Kidney (tissue), 14 donors: ENCODE results near the gene PHLDB3. TPM values are rescaled to one million over a fixed set of nuclear protein-coding genes. Genes with fewer than 3 reads are reported as not detected.
"Not testable (repeated sequence)": the region's sequence is repeated elsewhere in the genome, so short reads cannot be mapped to it uniquely, and the experiment has no call there.

ENCODE experiments used
- DNase-seq, 5 donors: peaks; one replicate each; pipeline ENCODE4 v3.0.0-alpha.2; 2013 to 2020
- FAIRE-seq: peaks from 2 replicates; lab custom pipeline; 2012; peaks lifted over from hg19 to GRCh38; lab: Jason Lieb, UNC
- H3K27ac ChIP-seq, 2 donors: one replicate each; pipeline ENCODE4 v1.7.0; 2013; ENCODE audit warnings: low read depth in 2 of 2, low read length in 2 of 2, inconsistent platforms in 1 of 2
- H3K27me3 ChIP-seq: one replicate; pipeline ENCODE4 v1.7.1; 2013; ENCODE audit warnings: low read length, inconsistent platforms; ENCODE audit not compliant: control insufficient read depth, insufficient read depth
- H3K36me3 ChIP-seq, 3 donors: one replicate each; pipeline versions ENCODE4 v1.7.0 to v1.7.1; 2013; ENCODE audit warnings: low read length in 3 of 3, control low read depth in 1 of 3, inconsistent platforms in 1 of 3; ENCODE audit not compliant: insufficient read depth in 3 of 3, control insufficient read depth in 2 of 3
- H3K4me1 ChIP-seq, 3 donors: one replicate each; pipeline versions ENCODE4 v1.7.0 to v1.7.1; 2013; ENCODE audit warnings: low read length in 3 of 3, inconsistent platforms in 1 of 3, low read depth in 1 of 3; ENCODE audit not compliant: control insufficient read depth in 2 of 3, insufficient read depth in 2 of 3
- H3K4me3 ChIP-seq, 3 donors: one replicate each; pipeline versions ENCODE4 v1.7.0 to v1.8.1; 2013; ENCODE audit warnings: low read length in 3 of 3, control low read depth in 1 of 3, inconsistent platforms in 1 of 3
- H3K9ac ChIP-seq, 3 donors: one replicate each; pipeline versions ENCODE4 v1.7.0 to v1.7.1; 2013; ENCODE audit warnings: low read length in 3 of 3, control low read depth in 1 of 3, inconsistent platforms in 1 of 3
- H3K9me3 ChIP-seq, 3 donors: one replicate each; pipeline versions ENCODE4 v1.7.0 to v1.7.1; 2013; ENCODE audit warnings: low read length in 3 of 3, control low read depth in 1 of 3, inconsistent platforms in 1 of 3; ENCODE audit not compliant: control insufficient read depth in 2 of 3, insufficient read depth in 1 of 3
- intact Hi-C: fragments of 100-400 bp; cut with DNase I; formaldehyde crosslinking; loops from one replicate; pipeline ENCODE4 v1.11.1; 2022
- polyA plus RNA-seq: library from polyadenylated mRNA; stranded (reverse); fragments of 350-450 nt; fragmentation: Illumina TruSeq; extraction: RNeasy Lipid Tissue Mini Kit (QIAGEN cat#74804); gene quantifications from one replicate; pipeline ENCODE4 v1.2.3, GENCODE V29; 2014; ENCODE audit warnings: low read depth, low replicate concordance; ENCODE audit not compliant: insufficient read depth
- total RNA-seq: library from RNA; stranded (reverse); fragmentation: NEBNext Ultra II Directional; extraction: Animal tissue kit (Norgen Biotek cat#: 25700); gene quantifications from one replicate; pipeline ENCODE4 v1.2.1, GENCODE V29; 2021
- TF ChIP-seq, protein P1 (sequence below): IDR thresholded peaks from 3 replicates; pipeline ENCODE4 v1.5.1; 2012; ENCODE audit warnings: mild to moderate bottlenecking, moderate library complexity, borderline replicate concordance; ENCODE audit not compliant: insufficient read depth; ENCODE audit errors: extremely low read depth
- donor health status: control.
- donor health status: control.
- donor health status: control.
- donor health status: control.
- donor health status: control.
- donor health status: DM: yes; HTN: yes; CAD: no.
- donor health status: Normal renal cell carcinoma (clear cell type).

Gene PHLDB3
- total and polyA plus RNA-seq, 2 donors from 2014 or later, result 8.2 to 10.8 TPM

DNA sequence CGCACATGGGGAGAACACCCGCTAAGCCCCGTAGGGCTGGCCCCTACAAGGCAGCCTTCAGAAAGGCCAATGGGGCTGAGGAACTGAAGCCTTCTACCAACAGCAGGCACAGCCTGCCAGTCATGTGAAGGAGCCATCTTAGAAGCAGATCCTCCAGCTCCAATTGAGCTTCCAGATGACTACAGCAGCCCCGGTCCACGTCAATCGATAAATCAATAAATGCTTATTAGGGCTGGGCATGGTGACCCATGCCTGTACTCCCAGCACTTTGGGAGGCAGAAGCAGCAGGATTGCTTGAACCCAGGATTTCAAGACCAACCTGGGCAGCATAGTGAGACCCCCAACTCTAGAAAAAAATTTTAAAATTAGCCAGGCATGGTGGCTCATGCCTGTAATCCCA lies 66.8 kb downstream of the PHLDB3 start:
- no peak for DNase-seq
- intact Hi-C loops, result no loop called here
- Histone ChIP-seq H3K4me1 (peaks cover 0 to 2% (median 0%) of the 10 kb centered on the region in 3 donors), H3K27ac (no peak overlapping the region), H3K36me3 (no peaks in the 10 kb centered on the region), H3K9ac (no peak overlapping the region), H3K27me3 (no peaks in the 10 kb centered on the region), H3K4me3 (no peak overlapping the region), H3K9me3 (no peaks in the 10 kb centered on the region)
- no peak for FAIRE-seq
- TF ChIP-seq, protein P1, sequence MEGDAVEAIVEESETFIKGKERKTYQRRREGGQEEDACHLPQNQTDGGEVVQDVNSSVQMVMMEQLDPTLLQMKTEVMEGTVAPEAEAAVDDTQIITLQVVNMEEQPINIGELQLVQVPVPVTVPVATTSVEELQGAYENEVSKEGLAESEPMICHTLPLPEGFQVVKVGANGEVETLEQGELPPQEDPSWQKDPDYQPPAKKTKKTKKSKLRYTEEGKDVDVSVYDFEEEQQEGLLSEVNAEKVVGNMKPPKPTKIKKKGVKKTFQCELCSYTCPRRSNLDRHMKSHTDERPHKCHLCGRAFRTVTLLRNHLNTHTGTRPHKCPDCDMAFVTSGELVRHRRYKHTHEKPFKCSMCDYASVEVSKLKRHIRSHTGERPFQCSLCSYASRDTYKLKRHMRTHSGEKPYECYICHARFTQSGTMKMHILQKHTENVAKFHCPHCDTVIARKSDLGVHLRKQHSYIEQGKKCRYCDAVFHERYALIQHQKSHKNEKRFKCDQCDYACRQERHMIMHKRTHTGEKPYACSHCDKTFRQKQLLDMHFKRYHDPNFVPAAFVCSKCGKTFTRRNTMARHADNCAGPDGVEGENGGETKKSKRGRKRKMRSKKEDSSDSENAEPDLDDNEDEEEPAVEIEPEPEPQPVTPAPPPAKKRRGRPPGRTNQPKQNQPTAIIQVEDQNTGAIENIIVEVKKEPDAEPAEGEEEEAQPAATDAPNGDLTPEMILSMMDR, result no peak

DNA sequence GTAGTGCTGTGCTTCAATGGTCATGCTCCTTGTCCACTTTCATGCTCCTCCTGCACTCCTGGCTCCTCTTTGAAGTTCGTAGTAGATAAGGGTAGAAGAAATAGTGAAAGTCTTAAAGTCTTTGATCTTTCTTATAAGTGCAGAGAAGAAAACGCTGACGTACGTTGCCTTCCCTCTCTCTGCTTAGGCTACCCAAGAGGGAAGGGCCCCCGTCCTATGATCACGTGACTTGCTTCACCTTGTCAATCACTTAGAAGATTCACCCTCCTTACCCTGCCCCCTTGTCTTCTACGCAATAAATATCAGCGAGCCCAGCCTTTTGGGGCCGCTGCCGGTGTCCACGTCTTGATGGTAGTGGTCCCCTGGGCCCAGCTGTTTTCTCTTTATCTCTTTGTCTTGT lies 67.3 kb downstream of the PHLDB3 start:
- H3K4me3 ChIP-seq, H3K9ac ChIP-seq, H3K4me1 ChIP-seq, H3K36me3 ChIP-seq, intact Hi-C loops, H3K27me3 ChIP-seq, H3K27ac ChIP-seq, FAIRE-seq, DNase-seq, H3K9me3 ChIP-seq: not testable (repeated sequence)

DNA sequence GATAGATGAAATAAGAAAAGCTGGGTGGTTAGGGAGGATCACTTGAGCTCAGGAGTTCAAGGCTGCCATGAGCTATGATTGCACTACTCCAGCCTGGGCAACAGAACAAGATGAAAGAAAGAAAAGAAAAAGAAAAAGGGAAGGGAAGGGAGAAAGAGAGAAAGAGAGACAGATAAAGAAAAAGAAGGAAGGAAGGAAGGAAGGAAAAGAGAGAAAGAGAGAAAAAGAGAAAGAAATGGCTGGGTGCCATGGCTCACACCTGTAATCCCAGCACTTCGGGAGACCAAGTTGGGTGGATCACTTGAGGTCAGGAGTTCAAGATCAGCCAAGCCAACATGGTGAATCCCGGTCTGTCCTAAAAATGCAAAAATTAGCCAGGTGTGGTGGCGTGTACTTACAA lies 68.8 kb downstream of the PHLDB3 start:
- TF ChIP-seq, protein P1, result no peak
- H3K9me3 ChIP-seq, result no peaks in the 10 kb centered on the region
- no peak overlapping the region for H3K9ac ChIP-seq
- no peaks in the 10 kb centered on the region for H3K36me3 ChIP-seq
- H3K27me3 ChIP-seq, result no peaks in the 10 kb centered on the region
- FAIRE-seq (no peak), DNase-seq (no peak)
- H3K4me3 ChIP-seq, result no peak overlapping the region
- intact Hi-C loops, result no loop called here
- H3K27ac ChIP-seq, result no peak overlapping the region
- H3K4me1 ChIP-seq, result peaks cover 0 to 2% (median 0%) of the 10 kb centered on the region in 3 donors

DNA sequence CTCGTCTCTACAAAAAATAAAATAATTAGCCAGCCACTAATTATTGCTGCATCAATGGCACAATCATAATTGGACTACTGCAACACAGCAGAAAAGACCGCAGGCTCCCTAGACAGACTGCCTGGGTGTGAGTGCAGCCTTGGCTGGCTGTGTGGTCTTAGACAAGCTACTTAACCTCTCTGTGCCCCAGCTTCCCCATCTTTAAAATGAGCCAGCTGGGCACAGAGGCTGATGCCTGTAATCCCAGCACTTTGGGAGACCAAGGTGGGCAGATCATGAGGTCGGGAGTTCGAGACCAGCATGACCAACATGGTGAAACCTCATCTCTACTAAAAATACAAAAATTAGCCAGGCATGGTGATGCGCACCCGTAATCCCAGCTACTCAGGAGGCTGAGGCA lies 70.9 kb downstream of the PHLDB3 start:
- Histone ChIP-seq H3K4me3 (no peak overlapping the region), H3K27ac (no peak overlapping the region), H3K36me3 (no peaks in the 10 kb centered on the region), H3K9ac (no peak overlapping the region), H3K4me1 (no peaks in the 10 kb centered on the region), H3K9me3 (no peaks in the 10 kb centered on the region), H3K27me3 (no peaks in the 10 kb centered on the region)
- TF ChIP-seq, protein P1, result no peak
- DNase-seq, result no peak
- no peak for FAIRE-seq
- intact Hi-C loops, result no loop called here
